Measurements from ENCODE around the gene NHERF1. TPM values are rescaled to one million over a fixed set of nuclear protein-coding genes. Genes with fewer than 3 reads are reported as not detected.
A peak's percentile ranks its signal among the peaks of the same experiment; 100 is the strongest.

The NHERF1 gene
- total and polyA plus RNA-seq, 9 of the 15 experiments (the other 6 are each of a cell fraction or from before 2014, with no cell fraction given) = 11.4 to 79.9 (median 36.9) TPM

DNA sequence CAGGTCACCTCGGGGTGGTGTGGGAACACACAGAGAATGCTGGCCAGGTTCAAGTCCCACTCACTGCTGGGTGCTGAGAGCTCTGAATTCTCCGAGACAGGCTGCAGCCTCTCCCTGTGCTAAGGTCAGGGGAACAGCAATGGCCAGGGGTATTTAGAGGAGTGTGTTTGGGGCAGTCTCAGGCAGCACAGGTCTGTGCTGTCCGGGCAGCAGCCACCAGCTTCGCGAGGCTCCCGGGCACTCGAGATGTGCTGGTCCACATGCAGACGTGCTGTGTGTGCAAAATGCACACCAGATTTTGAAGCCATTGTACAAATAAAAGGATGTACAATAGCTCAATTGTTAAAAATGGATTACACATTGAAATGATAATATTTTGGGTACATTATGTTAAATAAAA, 7.1 kb downstream of the NHERF1 start:
- WGBS (ENCODE audit: insufficient coverage, low coverage, missing lambda C conversion rate) = 86% methylated on average over 8 of the region's 8 CpGs
- DNase-seq (ENCODE audit: extremely low read depth in 1 of 4, low spot score in 3 of 4) = no peak
- Histone ChIP-seq H3K27ac (ENCODE audit: extremely low read depth, low read depth, low read length) (no peak overlapping the region), H3K4me3 (no peak overlapping the region), H3K4me2 (ENCODE audit: insufficient read depth, low read length) (no peak overlapping the region), H2AFZ (ENCODE audit: low read depth, low read length) (no peak overlapping the region), H3K9me3 (replicated peaks; ENCODE audit: control insufficient read depth, insufficient read depth, low read depth, low read length) (no peaks in the 10 kb centered on the region), H4K20me1 (replicated peaks; ENCODE audit: control insufficient read depth, insufficient read depth, low read length) (peaks cover 20% of the 10 kb centered on the region; the same call in 1 of the 2 replicates), H3K27me3 (ENCODE audit: control insufficient read depth in 2 of 2, insufficient read depth in 2 of 2, low read length in 2 of 2) (no peaks in the 10 kb centered on the region), H3K79me2 (ENCODE audit: control insufficient read depth, insufficient read depth, low read length) (peaks cover 80% of the 10 kb centered on the region), H3K9ac (ENCODE audit: insufficient read depth in 1 of 2, low read depth in 2 of 2, low read length in 2 of 2) (peak overlapping the region in 1 of 2 experiments; percentile 73; a peak in 1 of 4 replicates), H3K9me1 (ENCODE audit: control insufficient read depth, insufficient read depth, low read length) (peaks cover 27% of the 10 kb centered on the region), H3K36me3 (ENCODE audit: control insufficient read depth, insufficient read depth, low read length) (peaks cover 15% of the 10 kb centered on the region; the same call in 2 of the 3 replicates), H3K4me1 (replicated peaks in 1 of 2; ENCODE audit: control insufficient read depth in 2 of 2, insufficient read depth in 2 of 2, low read length in 2 of 2) (peaks cover 37 to 61% of the 10 kb centered on the region in 2 experiments)
- ChIA-PET CTCF (ENCODE audit: low intra/inter-chr PET ratio) (no interaction called here), POLR2A (interaction anchor here (0.9 to 1.3 kb wide), 2 partner anchors 9 to 98 kb away, joined by 3 read pairs; no protein-coding TSS in a partner anchor)
- FAIRE-seq = no peak
- no peak for ATAC-seq
- intact Hi-C loops (cut with micrococcal nuclease) = no loop called here
- no TSS peak for BruUV-seq (replicated peaks)
- TF ChIP-seq, protein P1, sequence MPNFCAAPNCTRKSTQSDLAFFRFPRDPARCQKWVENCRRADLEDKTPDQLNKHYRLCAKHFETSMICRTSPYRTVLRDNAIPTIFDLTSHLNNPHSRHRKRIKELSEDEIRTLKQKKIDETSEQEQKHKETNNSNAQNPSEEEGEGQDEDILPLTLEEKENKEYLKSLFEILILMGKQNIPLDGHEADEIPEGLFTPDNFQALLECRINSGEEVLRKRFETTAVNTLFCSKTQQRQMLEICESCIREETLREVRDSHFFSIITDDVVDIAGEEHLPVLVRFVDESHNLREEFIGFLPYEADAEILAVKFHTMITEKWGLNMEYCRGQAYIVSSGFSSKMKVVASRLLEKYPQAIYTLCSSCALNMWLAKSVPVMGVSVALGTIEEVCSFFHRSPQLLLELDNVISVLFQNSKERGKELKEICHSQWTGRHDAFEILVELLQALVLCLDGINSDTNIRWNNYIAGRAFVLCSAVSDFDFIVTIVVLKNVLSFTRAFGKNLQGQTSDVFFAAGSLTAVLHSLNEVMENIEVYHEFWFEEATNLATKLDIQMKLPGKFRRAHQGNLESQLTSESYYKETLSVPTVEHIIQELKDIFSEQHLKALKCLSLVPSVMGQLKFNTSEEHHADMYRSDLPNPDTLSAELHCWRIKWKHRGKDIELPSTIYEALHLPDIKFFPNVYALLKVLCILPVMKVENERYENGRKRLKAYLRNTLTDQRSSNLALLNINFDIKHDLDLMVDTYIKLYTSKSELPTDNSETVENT (CRISPR knock-in tag; IDR thresholded peaks at IDR 0.05) = no peak
- TF ChIP-seq SAFB2 (IDR thresholded peaks at IDR 0.05; ENCODE audit: borderline replicate concordance, low read depth, low read length, severe bottlenecking) = no peak
- no peak for TF ChIP-seq ARNT (IDR thresholded peaks at IDR 0.05)
- TF ChIP-seq, protein P2, sequence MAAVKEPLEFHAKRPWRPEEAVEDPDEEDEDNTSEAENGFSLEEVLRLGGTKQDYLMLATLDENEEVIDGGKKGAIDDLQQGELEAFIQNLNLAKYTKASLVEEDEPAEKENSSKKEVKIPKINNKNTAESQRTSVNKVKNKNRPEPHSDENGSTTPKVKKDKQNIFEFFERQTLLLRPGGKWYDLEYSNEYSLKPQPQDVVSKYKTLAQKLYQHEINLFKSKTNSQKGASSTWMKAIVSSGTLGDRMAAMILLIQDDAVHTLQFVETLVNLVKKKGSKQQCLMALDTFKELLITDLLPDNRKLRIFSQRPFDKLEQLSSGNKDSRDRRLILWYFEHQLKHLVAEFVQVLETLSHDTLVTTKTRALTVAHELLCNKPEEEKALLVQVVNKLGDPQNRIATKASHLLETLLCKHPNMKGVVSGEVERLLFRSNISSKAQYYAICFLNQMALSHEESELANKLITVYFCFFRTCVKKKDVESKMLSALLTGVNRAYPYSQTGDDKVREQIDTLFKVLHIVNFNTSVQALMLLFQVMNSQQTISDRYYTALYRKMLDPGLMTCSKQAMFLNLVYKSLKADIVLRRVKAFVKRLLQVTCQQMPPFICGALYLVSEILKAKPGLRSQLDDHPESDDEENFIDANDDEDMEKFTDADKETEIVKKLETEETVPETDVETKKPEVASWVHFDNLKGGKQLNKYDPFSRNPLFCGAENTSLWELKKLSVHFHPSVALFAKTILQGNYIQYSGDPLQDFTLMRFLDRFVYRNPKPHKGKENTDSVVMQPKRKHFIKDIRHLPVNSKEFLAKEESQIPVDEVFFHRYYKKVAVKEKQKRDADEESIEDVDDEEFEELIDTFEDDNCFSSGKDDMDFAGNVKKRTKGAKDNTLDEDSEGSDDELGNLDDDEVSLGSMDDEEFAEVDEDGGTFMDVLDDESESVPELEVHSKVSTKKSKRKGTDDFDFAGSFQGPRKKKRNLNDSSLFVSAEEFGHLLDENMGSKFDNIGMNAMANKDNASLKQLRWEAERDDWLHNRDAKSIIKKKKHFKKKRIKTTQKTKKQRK (IDR thresholded peaks at IDR 0.05; ENCODE audit: borderline replicate concordance, low read depth, low read length) = no peak
- TF ChIP-seq SP1 (CRISPR knock-in tag; IDR thresholded peaks at IDR 0.05) = no peak
- TF ChIP-seq, protein P3, sequence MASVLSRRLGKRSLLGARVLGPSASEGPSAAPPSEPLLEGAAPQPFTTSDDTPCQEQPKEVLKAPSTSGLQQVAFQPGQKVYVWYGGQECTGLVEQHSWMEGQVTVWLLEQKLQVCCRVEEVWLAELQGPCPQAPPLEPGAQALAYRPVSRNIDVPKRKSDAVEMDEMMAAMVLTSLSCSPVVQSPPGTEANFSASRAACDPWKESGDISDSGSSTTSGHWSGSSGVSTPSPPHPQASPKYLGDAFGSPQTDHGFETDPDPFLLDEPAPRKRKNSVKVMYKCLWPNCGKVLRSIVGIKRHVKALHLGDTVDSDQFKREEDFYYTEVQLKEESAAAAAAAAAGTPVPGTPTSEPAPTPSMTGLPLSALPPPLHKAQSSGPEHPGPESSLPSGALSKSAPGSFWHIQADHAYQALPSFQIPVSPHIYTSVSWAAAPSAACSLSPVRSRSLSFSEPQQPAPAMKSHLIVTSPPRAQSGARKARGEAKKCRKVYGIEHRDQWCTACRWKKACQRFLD (CRISPR knock-in tag; IDR thresholded peaks at IDR 0.05) = no peak
- TF ChIP-seq HCFC1 (IDR thresholded peaks at IDR 0.05; ENCODE audit: low read depth, low read length) = no peak
- no peak for TF ChIP-seq MAFK (IDR thresholded peaks at IDR 0.05; ENCODE audit: low read length)
- no peak for TF ChIP-seq ERF (CRISPR knock-in tag; IDR thresholded peaks at IDR 0.05)
- in situ Hi-C loops (cut with MboI) = no loop called here
